ENCODE measurements around the gene CCL26. TPM values are rescaled to one million over a fixed set of nuclear protein-coding genes. Genes with fewer than 3 reads are reported as not detected.

CCL26 gene
- total and polyA plus RNA-seq, 4 donors: 0.09 to 0.33 TPM; not detected in 2

DNA sequence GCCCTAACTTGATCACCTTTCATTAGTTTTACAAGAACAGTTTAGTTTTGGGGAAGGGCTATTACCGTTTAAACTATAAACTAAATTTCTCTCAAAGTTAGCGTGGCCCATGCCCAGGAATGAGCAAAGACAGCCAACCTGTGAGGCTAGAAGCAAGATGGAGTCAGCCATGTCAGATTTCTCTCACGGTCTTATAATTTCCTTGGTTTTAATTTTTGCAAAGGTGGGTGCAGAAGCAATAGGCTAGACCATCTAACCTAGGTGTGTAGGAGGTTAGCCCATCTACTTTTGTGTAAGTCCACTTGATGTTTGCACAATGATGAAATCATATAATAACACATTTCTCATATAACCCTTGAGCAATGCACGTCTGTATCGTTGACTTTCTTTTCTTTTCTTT is 32.7 kb upstream of the CCL26 start:
- H3K27ac ChIP-seq (ENCODE audit: low read depth in 1 of 2, low read length in 2 of 2): no peak overlapping the region
- no peak for DNase-seq (ENCODE audit: low spot score)
- no peaks in the 10 kb centered on the region for H3K4me1 ChIP-seq (ENCODE audit: control insufficient read depth in 4 of 4, insufficient read depth in 4 of 4, low read length in 3 of 4)
- peaks cover 1 to 12% (median 7%) of the 10 kb centered on the region in 4 donors for H3K9me3 ChIP-seq (ENCODE audit: control insufficient read depth in 4 of 4, low read length in 3 of 4)
- H3K36me3 ChIP-seq (ENCODE audit: control insufficient read depth in 4 of 4, insufficient read depth in 3 of 4, low read depth in 1 of 4, low read length in 3 of 4): no peaks in the 10 kb centered on the region
- H3K9ac ChIP-seq (ENCODE audit: low read depth in 1 of 2, low read length in 2 of 2): no peak overlapping the region
- no peaks in the 10 kb centered on the region for H3K27me3 ChIP-seq (ENCODE audit: control insufficient read depth in 4 of 4, insufficient read depth in 4 of 4, low read length in 3 of 4)
- WGBS: 71% methylated on average over 5 of the region's 5 CpGs
- H3K4me3 ChIP-seq (ENCODE audit: low read depth in 1 of 3, low read length in 3 of 3): no peak overlapping the region
- TF ChIP-seq FOXA2 (IDR thresholded peaks at IDR 0.05) (no peak), ZBTB33 (IDR thresholded peaks at IDR 0.05) (no peak), RAD21 (IDR thresholded peaks at IDR 0.05) (no peak), JUND (IDR thresholded peaks at IDR 0.05) (no peak), SP1 (IDR thresholded peaks at IDR 0.05) (no peak), RXRA (IDR thresholded peaks at IDR 0.05) (no peak), HNF4A (conservative IDR thresholded peaks at IDR 0.05) (no peak), EGR1 (IDR thresholded peaks at IDR 0.05; ENCODE audit: low read depth in 2 of 2) (no peak), FOXA1 (IDR thresholded peaks at IDR 0.05) (no peak), TAF1 (conservative IDR thresholded peaks at IDR 0.05) (no peak), GABPA (IDR thresholded peaks at IDR 0.05 in 1 of 2, conservative IDR thresholded peaks at IDR 0.05 in 1 of 2) (no peak), YY1 (IDR thresholded peaks at IDR 0.05) (no peak), CTCF (IDR thresholded peaks at IDR 0.05; ENCODE audit: low read depth, low read length, missing input control) (no peak), ATF3 (IDR thresholded peaks at IDR 0.05) (no peak), MAX (IDR thresholded peaks at IDR 0.05) (no peak)
- TF ChIP-seq, protein P1, sequence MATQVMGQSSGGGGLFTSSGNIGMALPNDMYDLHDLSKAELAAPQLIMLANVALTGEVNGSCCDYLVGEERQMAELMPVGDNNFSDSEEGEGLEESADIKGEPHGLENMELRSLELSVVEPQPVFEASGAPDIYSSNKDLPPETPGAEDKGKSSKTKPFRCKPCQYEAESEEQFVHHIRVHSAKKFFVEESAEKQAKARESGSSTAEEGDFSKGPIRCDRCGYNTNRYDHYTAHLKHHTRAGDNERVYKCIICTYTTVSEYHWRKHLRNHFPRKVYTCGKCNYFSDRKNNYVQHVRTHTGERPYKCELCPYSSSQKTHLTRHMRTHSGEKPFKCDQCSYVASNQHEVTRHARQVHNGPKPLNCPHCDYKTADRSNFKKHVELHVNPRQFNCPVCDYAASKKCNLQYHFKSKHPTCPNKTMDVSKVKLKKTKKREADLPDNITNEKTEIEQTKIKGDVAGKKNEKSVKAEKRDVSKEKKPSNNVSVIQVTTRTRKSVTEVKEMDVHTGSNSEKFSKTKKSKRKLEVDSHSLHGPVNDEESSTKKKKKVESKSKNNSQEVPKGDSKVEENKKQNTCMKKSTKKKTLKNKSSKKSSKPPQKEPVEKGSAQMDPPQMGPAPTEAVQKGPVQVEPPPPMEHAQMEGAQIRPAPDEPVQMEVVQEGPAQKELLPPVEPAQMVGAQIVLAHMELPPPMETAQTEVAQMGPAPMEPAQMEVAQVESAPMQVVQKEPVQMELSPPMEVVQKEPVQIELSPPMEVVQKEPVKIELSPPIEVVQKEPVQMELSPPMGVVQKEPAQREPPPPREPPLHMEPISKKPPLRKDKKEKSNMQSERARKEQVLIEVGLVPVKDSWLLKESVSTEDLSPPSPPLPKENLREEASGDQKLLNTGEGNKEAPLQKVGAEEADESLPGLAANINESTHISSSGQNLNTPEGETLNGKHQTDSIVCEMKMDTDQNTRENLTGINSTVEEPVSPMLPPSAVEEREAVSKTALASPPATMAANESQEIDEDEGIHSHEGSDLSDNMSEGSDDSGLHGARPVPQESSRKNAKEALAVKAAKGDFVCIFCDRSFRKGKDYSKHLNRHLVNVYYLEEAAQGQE (IDR thresholded peaks at IDR 0.05): no peak

GRCh38 chr7:75804004-75804403 is 32.0 kb upstream of the CCL26 start:
- DNase-seq (ENCODE audit: low spot score): no peak
- H3K4me3 ChIP-seq (ENCODE audit: low read depth in 1 of 3, low read length in 3 of 3): no peak overlapping the region
- no peaks in the 10 kb centered on the region for H3K36me3 ChIP-seq (ENCODE audit: control insufficient read depth in 4 of 4, insufficient read depth in 3 of 4, low read depth in 1 of 4, low read length in 3 of 4)
- H3K27me3 ChIP-seq (ENCODE audit: control insufficient read depth in 4 of 4, insufficient read depth in 4 of 4, low read length in 3 of 4): no peaks in the 10 kb centered on the region
- H3K9me3 ChIP-seq (ENCODE audit: control insufficient read depth in 4 of 4, low read length in 3 of 4): peaks cover 1 to 12% (median 7%) of the 10 kb centered on the region in 4 donors
- WGBS: 93% methylated on average over 2 of the region's 2 CpGs
- no peak overlapping the region for H3K27ac ChIP-seq (ENCODE audit: low read depth in 1 of 2, low read length in 2 of 2)
- H3K4me1 ChIP-seq (ENCODE audit: control insufficient read depth in 4 of 4, insufficient read depth in 4 of 4, low read length in 3 of 4): no peaks in the 10 kb centered on the region
- no peak overlapping the region for H3K9ac ChIP-seq (ENCODE audit: low read depth in 1 of 2, low read length in 2 of 2)
- no peak for TF ChIP-seq MAX (IDR thresholded peaks at IDR 0.05)
- no peak for TF ChIP-seq ZBTB33 (IDR thresholded peaks at IDR 0.05)
- TF ChIP-seq SP1 (IDR thresholded peaks at IDR 0.05): no peak
- TF ChIP-seq ATF3 (IDR thresholded peaks at IDR 0.05): no peak
- no peak for TF ChIP-seq HNF4A (conservative IDR thresholded peaks at IDR 0.05)
- TF ChIP-seq GABPA (IDR thresholded peaks at IDR 0.05 in 1 of 2, conservative IDR thresholded peaks at IDR 0.05 in 1 of 2): no peak
- TF ChIP-seq, protein P1 (IDR thresholded peaks at IDR 0.05): no peak
- TF ChIP-seq RXRA (IDR thresholded peaks at IDR 0.05): no peak
- no peak for TF ChIP-seq JUND (IDR thresholded peaks at IDR 0.05)
- TF ChIP-seq NR2F2 (IDR thresholded peaks at IDR 0.05): no peak
- TF ChIP-seq FOXA1 (IDR thresholded peaks at IDR 0.05): no peak
- TF ChIP-seq FOXA2 (IDR thresholded peaks at IDR 0.05): no peak

Data from liver (tissue), 9 donors.